Kidney tubule cell (primary cell): Measurements from ENCODE around the gene RBM10.

Source experiments
- DNase-seq: peaks from one replicate; pipeline ENCODE4 v3.0.0-alpha.2; 2018; ENCODE audit warnings: low spot score

RBM10 gene

DNA sequence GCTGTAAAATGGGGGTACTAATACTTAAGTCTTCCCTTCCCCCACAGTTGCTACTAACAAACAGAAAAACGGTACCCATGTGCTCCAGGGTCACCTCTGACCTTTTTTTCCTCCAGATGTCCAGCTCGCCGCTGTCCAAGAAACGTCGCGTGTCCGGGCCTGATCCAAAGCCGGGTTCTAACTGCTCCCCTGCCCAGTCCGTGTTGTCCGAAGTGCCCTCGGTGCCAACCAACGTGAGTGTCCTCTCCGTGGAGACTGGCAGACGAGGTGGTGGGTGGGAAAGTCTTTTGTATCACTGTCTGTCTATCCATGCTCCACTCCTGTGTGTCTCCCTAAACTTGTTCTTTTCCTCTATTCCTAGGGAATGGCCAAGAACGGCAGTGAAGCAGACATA, 53.7 kb downstream of the RBM10 start:
- DNase-seq = no peak

DNA sequence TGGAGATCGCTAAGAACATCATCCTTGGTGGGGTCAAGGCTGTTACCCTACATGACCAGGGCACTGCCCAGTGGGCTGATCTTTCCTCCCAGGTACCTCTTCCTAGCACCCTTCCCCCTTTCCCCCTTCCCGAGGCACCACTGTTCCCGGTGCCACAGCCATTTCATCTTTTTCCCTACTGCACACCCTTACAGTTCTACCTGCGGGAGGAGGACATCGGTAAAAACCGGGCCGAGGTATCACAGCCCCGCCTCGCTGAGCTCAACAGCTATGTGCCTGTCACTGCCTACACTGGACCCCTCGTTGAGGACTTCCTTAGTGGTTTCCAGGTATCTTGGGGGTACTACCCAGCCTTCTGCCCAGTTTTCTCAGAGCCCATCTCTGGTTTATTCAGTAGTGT, 54.3 kb downstream of the RBM10 start:
- no peak for DNase-seq

DNA sequence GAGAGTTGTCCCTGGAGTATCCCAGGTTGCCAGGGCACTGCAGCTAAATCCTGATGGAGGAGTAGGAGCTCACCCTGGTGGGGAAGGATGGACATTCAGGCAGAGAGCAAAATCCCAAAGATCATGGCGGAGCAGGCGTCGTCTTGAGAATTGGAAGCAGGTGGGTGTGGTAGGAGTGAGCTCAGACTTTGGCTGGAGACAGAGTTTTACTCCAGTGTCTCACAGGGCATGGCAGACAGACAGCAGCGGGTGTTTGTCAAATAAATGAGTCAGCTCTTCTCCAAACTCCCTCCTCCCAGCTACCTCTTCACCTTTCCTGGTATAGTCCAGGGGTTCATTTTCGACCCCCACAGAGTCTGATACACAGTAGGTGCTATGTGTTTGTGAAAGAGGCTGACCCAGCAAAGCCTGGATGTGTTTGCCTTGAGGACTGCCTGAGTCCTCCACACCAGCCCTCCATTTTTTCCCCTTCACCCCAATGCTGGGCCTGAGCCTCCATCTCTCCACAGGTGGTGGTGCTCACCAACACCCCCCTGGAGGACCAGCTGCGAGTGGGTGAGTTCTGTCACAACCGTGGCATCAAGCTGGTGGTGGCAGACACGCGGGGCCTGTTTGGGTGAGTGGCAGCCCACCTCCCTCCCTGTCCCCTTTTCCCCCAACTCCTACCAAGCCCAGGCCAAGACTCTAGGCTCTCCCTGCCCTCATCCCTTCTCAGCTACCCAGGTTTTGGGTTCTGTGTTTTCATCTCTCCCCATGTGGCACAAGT, 55.5 kb downstream of the RBM10 start:
- DNase-seq = peak; percentile 68

DNA sequence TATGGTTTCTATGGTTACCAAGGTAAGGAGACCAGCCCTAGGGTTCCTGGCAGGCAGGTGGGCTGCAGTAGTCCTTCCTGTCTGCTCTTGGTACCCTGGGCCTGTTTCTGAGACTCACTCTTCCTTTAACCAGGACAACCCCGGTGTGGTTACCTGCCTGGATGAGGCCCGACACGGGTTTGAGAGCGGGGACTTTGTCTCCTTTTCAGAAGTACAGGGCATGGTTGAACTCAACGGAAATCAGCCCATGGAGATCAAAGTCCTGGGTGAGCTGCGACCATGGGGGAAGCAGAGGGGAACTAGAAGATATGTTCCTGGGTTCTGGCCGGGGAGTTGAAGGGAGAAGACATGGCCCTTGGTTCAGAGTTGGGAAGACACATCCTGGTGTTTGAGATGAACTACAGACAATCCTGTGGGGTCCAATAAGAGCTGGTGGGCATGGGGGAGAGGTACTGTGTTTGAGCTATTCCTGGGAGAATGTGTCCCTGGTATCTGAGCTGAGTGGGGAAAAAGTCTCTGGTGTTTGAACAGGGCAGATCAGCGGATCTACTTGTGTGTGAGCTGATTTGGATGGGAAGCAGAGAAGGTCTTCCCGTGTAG, 56.4 kb downstream of the RBM10 start:
- DNase-seq = no peak

DNA sequence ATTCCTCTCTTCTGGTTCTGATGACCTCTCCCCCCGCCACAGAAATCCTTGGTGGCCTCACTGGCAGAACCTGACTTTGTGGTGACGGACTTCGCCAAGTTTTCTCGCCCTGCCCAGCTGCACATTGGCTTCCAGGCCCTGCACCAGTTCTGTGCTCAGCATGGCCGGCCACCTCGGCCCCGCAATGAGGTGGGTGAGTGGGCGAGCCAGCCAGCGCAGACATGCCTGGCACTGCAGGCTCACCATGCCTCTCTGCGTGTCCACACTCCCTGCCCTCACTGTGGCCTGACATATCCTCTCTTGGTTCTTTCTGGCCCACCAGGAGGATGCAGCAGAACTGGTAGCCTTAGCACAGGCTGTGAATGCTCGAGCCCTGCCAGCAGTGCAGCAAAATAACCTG, 57.3 kb downstream of the RBM10 start:
- no peak for DNase-seq

DNA sequence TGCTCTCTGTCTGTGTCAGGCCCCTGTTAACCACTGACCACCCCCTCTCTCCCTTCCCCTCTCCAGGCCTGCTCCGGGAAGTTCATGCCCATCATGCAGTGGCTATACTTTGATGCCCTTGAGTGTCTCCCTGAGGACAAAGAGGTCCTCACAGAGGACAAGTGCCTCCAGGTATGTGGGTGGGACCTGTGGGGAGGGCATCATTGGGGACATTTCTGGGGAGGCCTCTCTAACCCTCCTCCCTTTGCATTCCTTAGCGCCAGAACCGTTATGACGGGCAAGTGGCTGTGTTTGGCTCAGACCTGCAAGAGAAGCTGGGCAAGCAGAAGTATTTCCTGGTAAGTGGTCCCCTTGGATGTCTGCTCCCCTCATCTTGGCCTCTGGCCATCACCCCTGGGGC, 57.9 kb downstream of the RBM10 start:
- no peak for DNase-seq

DNA sequence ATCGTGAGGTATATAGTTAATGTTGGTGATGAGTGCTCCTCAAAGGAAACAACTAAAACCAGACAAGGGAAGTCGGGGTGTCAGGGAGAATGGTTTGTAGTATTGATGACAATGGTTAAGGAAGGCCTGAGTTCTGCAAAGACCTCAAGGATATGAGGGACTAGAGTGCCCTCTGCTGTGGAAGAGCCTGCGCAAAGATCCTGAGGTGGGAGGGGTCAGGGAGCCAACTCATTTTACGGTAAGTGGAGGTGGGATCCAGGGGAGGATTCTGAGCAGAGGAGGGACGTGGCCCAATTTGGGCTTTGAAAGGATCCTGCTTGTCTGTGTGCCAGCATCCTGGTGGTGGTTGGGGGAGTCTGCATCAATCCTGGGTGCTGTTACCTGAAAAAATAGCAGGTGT, 59.9 kb downstream of the RBM10 start:
- DNase-seq = no peak

DNA sequence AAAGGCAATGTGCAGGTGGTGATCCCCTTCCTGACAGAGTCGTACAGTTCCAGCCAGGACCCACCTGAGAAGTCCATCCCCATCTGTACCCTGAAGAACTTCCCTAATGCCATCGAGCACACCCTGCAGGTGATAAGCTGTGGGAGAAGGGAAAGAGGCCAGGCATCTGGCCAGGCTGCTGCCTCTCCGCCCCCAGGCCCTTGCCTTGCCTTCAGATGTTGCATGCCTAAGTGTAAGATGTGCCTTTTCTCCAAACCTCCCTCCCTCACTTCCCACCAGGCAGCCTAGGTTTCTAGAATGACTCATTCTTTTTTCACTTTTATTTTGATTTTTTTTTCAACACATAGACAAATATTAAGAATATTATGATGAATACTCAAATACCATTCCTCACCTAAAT, 61.3 kb downstream of the RBM10 start:
- DNase-seq = no peak

DNA sequence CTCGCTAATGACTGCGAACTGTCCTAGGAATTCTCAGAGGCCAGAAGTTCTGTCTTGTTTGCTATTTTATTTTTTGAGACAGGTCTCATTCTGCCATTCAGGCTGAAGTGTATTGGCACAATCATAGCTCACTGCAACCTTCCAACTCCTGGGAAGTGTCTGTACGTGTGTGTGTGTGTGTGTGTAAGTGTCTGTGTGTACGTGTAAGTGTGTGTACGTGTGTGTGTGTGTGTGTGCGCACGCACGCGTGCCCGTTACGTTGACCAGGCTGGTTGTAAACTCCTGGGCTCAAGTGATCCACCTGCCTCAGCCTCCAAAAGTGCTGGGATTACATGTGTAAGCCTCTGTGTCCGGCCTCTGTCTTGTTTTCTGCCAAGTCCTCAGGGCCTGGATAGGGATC, 63.1 kb downstream of the RBM10 start:
- DNase-seq = no peak

DNA sequence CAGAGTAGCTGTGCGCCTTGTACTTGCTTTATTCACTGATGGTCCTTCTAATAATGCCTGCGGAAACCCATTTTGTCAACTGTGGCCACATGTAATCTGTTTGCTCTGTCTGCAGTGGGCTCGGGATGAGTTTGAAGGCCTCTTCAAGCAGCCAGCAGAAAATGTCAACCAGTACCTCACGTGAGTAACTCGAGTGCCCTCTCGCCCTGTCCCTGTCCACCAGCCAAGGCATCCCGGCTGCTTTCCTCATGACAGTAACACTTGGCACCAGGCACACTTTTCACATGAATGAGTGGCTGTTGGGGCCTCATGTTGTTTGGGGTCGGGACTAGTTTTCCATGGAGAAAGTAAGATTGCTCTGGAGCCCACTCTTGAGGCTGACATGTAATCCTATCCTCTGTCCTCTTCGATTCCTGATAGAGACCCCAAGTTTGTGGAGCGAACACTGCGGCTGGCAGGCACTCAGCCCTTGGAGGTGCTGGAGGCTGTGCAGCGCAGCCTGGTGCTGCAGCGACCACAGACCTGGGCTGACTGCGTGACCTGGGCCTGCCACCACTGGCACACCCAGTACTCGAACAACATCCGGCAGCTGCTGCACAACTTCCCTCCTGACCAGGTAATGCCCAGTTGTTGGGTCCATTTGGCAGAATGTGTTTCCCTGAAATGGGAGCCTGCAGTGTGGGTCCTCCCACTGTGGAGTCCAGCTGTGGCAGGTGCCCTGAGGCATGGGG, 64.7 kb downstream of the RBM10 start:
- no peak for DNase-seq

DNA sequence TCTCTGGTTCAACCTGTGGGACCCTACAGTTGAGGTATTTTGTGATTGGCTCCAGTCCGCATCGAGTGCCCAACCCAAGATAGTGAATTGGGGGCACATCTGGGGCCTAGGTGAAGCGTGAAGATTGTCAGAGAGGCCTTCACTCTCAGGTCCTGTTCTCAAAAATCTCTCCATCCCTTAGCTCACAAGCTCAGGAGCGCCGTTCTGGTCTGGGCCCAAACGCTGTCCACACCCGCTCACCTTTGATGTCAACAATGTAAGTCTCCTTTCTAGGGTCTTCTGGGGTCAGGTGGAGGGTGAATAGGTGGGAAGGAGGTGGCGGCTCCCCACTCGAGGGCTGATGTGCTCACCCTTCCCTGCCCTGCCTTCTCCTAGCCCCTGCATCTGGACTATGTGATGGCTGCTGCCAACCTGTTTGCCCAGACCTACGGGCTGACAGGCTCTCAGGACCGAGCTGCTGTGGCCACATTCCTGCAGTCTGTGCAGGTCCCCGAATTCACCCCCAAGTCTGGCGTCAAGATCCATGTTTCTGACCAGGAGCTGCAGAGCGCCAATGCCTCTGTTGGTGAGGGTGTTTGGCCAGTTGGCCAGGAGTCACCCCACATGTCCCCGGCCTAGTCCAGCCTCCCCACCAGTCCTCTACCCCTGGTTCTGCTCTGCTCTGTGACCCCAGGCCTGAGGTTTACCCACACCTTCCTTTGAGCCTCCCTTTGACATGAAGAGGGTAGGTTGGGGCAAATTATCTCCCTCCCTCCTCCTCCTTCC, 65.8 kb downstream of the RBM10 start:
- no peak for DNase-seq

DNA sequence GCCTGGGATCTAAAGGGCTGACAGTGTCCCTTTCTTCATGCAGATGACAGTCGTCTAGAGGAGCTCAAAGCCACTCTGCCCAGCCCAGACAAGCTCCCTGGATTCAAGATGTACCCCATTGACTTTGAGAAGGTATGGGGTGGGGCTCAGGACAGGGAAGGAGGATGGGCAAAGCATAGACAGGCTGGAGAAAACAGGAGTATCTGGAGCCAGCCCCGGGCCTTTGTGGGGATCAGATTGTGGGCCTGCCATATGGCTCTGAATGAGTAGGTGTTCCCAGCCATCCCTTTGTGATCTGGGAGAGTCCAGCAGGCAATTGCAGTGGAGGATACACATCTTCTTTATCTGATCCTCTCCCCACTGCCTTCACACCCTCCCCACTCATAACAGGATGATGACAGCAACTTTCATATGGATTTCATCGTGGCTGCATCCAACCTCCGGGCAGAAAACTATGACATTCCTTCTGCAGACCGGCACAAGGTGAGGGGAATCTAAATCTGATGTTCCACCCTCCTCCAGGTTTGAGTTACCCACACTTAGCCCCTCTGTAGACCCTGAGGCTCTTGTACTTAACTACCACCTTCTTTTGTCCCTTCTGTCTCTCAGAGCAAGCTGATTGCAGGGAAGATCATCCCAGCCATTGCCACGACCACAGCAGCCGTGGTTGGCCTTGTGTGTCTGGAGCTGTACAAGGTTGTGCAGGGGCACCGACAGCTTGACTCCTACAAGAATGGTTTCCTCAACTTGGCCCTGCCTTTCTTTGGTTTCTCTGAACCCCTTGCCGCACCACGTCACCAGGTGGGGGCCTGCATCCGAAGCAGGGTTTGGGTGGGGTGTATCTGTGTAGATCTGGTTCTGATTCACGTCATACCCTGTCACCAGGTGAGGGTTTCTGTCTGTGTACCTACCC, 67.6 kb downstream of the RBM10 start:
- DNase-seq = no peak

DNA sequence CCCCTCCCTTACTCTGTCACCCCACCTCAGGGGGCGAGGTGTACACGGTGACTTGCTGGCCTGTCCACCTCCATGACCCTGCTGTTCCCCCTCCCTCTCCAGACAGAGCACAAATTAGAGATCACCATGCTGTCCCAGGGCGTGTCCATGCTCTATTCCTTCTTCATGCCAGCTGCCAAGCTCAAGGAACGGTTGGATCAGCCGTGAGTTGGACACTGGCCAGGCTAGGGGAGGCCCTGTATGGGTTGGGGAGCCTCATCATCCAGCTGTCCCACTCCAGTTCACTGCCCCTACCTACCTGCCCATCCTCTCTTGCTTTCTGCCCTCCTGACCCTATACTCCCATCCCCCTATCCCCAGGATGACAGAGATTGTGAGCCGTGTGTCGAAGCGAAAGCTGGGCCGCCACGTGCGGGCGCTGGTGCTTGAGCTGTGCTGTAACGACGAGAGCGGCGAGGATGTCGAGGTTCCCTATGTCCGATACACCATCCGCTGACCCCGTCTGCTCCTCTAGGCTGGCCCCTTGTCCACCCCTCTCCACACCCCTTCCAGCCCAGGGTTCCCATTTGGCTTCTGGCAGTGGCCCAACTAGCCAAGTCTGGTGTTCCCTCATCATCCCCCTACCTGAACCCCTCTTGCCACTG, 69.5 kb downstream of the RBM10 start:
- DNase-seq = no peak

DNA sequence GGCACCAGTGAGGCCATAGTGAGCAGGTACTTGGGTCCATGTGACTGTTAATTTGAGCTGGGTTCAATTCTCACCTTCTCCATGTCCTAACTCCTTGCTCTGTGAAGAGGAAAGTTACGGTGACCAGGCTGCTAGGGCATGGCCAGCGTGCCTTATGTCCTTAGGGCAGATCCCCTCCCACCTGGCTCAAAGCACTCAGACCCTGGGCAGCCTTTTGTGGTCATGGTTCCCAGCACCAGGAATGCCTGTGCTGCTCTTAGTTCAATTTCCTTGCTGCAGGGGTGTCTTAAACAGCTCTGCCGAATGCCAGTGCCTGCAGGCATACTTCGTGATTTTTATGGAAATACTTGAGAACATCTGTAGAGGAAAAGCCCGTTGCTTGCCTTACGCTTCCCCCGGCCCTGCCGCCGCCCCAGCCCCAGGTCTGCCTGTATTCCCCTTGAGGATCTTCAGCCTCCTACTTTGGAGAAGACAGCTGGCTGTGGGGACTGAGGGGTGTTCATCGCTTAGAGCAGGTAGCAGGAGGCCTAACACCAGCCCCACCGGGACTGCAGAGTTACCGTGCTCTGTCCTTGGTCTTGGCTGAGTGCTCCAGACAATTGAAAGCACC, 70.4 kb downstream of the RBM10 start:
- peak; percentile 24 for DNase-seq

DNA sequence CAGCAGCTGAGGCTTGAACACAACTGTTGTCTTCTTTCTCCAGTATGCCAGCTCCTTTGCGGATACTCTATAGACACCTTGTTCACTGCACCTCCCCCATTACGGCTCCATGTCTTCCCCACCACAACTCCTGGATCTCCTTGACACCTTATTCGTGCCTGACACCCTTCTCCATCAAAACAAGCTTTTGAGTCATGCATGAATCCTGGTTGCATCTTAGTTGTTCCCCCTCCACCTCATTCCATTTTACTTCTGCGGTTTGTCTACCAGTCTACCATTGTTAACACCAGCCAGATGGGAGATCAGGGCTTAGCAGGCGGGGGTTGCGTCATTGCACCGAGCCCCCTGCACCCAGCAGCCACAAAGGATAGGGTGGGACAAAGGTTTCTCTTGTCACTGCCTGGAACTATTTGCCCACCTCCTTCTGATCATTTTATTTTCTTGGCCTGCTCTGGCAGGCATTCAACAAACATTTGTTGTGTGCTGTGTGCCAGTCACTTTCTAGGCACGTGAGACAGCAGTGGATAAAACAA, 71.4 kb downstream of the RBM10 start:
- DNase-seq = no peak

DNA sequence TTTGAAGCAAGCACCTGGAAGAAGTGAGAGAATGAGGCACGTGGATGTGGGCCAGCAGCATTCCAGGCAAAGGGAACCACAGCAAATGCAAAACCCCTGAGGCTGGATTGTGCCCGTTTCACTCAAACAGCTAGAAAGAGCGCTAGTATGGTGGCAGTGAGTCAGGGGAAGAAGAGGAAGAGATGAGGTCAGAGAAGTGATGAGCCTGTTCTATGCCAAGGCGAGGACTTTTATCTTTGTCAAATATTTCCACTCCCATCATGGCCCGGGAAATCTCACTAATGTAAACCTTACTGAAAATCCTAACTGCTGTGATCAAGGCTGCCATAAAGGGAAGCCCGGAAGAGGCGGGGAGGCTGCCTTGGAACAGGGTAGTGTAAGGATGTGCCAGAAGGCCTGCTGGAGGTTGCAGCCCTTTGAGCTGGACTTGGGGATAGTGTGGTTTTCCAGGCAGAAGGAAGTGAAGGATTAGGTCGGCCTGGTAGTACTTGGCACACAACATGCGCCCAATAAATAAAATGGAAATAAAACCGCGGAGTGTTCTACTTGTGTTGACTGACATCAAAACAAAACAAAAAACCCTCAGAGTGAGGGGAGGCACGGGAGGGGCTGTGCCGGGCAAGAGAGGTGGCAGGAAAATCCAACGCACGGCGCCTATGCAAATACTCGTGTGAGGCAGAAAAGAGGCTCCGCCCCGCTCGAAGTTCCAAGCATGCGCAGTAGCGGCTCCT, 72.3 kb downstream of the RBM10 start:
- DNase-seq = peak; percentile 69

DNA sequence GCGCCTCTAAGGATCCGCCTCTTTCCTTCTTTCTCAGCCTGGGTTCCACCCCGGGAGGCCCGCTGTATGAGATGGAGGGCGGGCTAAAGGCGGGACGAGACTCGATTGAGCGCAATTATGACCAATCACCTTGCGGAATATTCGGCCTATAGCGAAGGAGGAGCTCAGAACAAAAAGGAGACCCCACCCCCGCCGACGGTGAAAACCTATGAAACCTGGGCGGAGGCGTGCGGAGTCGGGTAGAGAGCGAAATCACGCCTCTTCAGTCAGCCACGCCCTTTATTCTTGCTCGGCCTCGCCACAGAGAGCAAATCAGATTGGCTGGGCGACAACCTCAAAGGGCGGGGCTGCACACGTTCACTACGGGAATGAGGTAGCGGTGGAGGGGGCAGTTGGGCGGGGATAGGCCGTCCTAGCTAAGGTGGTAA, 72.8 kb downstream of the RBM10 start:
- DNase-seq = peak; percentile 99

DNA sequence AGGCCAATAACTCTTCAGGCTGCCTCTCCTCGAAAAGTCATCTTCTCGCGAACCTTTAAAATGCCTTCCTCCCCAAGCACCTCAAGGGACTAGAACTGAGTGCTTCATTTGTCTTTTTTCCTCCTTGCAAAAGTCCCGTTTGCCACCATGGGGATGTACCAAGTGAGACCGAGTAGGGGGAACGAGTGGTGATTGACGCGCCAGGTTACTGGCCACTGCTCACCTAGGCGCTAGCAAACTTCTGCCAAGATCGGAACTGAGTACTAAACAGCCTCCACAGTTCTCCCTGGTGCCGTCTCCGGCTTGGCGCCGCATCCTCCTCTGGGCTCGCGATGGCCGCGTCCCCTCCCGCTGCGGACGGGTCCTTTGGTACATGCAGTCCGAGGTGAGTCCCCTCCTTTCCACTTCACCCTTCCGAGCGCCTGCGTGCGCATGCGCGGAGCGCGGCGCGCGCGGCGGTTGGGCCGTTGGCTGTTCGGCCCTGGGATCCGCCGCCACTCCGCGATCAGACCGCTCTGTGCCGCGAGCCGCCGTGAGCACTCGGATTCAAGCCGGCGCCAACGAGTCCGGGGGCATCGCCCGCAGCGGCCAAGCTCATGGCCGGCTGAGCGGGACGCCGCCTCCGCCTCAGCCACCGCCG, 73.4 kb downstream of the RBM10 start, which contains the start of gene CDK16:
CDK16 (plus strand) TSS at position 402 of the 640 bp plus-strand sequence. CDS start 4,877 bp downstream, outside the sequence.
- DNase-seq = peak; percentile 89
